ENCODE measurements around the gene SNX24. TPM values are rescaled to one million over a fixed set of nuclear protein-coding genes. Genes with fewer than 3 reads are reported as not detected.

Gene SNX24
- total and polyA plus RNA-seq, 9 of the 15 experiments (the other 6 are each of a cell fraction or from before 2014, with no cell fraction given) = 5.3 to 10.1 (median 7.9) TPM

- FAIRE-seq (no peak), ATAC-seq (no peak), DNase-seq (ENCODE audit: extremely low read depth in 1 of 4, low spot score in 3 of 4) (no peak)
- ChIA-PET POLR2A (no interaction called here), CTCF (ENCODE audit: low intra/inter-chr PET ratio) (no interaction called here)
- no peaks in the 10 kb centered on the region for H3K79me2 ChIP-seq (ENCODE audit: control insufficient read depth, insufficient read depth, low read length)
- H3K4me1 ChIP-seq (replicated peaks in 1 of 2; ENCODE audit: control insufficient read depth in 2 of 2, insufficient read depth in 2 of 2, low read length in 2 of 2) = peaks cover 0 to 10% of the 10 kb centered on the region in 2 experiments; a peak in 2 of 5 replicates
- no peaks in the 10 kb centered on the region for H3K9me3 ChIP-seq (replicated peaks; ENCODE audit: control insufficient read depth, insufficient read depth, low read depth, low read length)
- H3K27ac ChIP-seq (ENCODE audit: extremely low read depth, low read depth, low read length) = no peak overlapping the region
- 58% methylated on average over 1 of the region's 1 CpG for WGBS (ENCODE audit: insufficient coverage, low coverage, missing lambda C conversion rate)
- H3K9ac ChIP-seq (ENCODE audit: insufficient read depth in 1 of 2, low read depth in 2 of 2, low read length in 2 of 2) = no peak overlapping the region
- in situ Hi-C loops (cut with MboI) = no loop called here
- intact Hi-C loops (cut with micrococcal nuclease) = no loop called here
- H4K20me1 ChIP-seq (replicated peaks; ENCODE audit: control insufficient read depth, insufficient read depth, low read length) = no peaks in the 10 kb centered on the region
- no peak overlapping the region for H2AFZ ChIP-seq (ENCODE audit: low read depth, low read length)
- no peak for TF ChIP-seq SP2 (IDR thresholded peaks at IDR 0.05; ENCODE audit: extremely low read depth, low read depth, low read length, poor library complexity, severe bottlenecking)
- TF ChIP-seq FOXK1 (CRISPR knock-in tag; IDR thresholded peaks at IDR 0.05; ENCODE audit: borderline replicate concordance) = no peak
- no peak for TF ChIP-seq CCNT2 (IDR thresholded peaks at IDR 0.05; ENCODE audit: borderline replicate concordance, extremely low read depth, insufficient read length, low read depth, low read length)
- TF ChIP-seq, protein P1, sequence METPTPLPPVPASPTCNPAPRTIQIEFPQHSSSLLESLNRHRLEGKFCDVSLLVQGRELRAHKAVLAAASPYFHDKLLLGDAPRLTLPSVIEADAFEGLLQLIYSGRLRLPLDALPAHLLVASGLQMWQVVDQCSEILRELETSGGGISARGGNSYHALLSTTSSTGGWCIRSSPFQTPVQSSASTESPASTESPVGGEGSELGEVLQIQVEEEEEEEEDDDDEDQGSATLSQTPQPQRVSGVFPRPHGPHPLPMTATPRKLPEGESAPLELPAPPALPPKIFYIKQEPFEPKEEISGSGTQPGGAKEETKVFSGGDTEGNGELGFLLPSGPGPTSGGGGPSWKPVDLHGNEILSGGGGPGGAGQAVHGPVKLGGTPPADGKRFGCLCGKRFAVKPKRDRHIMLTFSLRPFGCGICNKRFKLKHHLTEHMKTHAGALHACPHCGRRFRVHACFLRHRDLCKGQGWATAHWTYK (CRISPR knock-in tag; IDR thresholded peaks at IDR 0.05) = no peak
- TF ChIP-seq TFE3 (CRISPR knock-in tag; IDR thresholded peaks at IDR 0.05) = no peak
- no peak for TF ChIP-seq TOE1 (IDR thresholded peaks at IDR 0.05; ENCODE audit: borderline replicate concordance)
- no peak for TF ChIP-seq TOE1 (CRISPR knock-in tag; IDR thresholded peaks at IDR 0.05; ENCODE audit: borderline replicate concordance, low read depth)
- TF ChIP-seq ARNT (IDR thresholded peaks at IDR 0.05) = no peak
- TF ChIP-seq SOX6 (IDR thresholded peaks at IDR 0.05) = no peak
- no peak for TF ChIP-seq BRD9 (IDR thresholded peaks at IDR 0.05; ENCODE audit: low read depth, partially characterized antibody)
- no peak for TF ChIP-seq KLF1 (tag; IDR thresholded peaks at IDR 0.05)
- TF ChIP-seq, protein P2, sequence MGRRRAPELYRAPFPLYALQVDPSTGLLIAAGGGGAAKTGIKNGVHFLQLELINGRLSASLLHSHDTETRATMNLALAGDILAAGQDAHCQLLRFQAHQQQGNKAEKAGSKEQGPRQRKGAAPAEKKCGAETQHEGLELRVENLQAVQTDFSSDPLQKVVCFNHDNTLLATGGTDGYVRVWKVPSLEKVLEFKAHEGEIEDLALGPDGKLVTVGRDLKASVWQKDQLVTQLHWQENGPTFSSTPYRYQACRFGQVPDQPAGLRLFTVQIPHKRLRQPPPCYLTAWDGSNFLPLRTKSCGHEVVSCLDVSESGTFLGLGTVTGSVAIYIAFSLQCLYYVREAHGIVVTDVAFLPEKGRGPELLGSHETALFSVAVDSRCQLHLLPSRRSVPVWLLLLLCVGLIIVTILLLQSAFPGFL (CRISPR knock-in tag; IDR thresholded peaks at IDR 0.05) = no peak
- no TSS peak for BruUV-seq (replicated peaks)
- H3K27me3 ChIP-seq (ENCODE audit: control insufficient read depth in 2 of 2, insufficient read depth in 2 of 2, low read length in 2 of 2) = peaks cover 0 to 3% of the 10 kb centered on the region in 2 experiments; a peak in 1 of 5 replicates
- H3K36me3 ChIP-seq (ENCODE audit: control insufficient read depth, insufficient read depth, low read length) = no peaks in the 10 kb centered on the region
- H3K9me1 ChIP-seq (ENCODE audit: control insufficient read depth, insufficient read depth, low read length) = no peaks in the 10 kb centered on the region
- H3K4me3 ChIP-seq = no peak overlapping the region
- H3K4me2 ChIP-seq (ENCODE audit: insufficient read depth, low read length) = no peak overlapping the region
These were observed 102.0 kb downstream of the SNX24 start for GRCh38 chr5:122947372-122947771.
